ENCODE results near the gene ABI1.

DNA sequence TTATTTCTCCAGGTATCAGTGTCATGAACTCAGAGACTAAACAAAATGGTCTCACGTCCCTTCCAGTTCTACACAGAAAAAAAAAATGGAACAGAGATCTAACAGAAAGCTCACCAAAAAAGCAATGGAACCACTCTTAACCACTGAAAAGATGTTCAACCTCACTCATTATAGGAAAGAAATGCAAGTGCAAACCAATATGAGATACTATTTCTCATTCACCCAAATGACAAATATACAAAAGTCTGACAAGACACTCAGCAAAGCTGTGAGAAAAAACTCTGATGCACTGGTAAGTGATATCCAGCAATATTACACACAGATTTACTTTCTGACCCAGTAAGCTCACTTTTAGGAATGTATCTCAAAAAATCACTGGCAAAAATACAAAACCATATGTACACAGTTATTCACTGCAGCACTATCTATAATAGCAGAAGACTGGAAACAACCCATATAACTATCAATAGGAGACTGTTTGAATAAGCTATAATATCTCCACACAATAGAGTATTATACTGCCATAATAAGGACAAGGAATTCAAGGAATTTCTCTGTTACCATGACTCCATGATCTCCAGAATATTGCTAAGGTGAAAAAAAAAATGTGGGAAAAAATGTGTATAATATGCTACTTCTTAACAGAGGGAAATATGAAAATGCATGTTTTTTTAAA lies 36.6 kb downstream of the ABI1 start:
- TF ChIP-seq, protein P1, sequence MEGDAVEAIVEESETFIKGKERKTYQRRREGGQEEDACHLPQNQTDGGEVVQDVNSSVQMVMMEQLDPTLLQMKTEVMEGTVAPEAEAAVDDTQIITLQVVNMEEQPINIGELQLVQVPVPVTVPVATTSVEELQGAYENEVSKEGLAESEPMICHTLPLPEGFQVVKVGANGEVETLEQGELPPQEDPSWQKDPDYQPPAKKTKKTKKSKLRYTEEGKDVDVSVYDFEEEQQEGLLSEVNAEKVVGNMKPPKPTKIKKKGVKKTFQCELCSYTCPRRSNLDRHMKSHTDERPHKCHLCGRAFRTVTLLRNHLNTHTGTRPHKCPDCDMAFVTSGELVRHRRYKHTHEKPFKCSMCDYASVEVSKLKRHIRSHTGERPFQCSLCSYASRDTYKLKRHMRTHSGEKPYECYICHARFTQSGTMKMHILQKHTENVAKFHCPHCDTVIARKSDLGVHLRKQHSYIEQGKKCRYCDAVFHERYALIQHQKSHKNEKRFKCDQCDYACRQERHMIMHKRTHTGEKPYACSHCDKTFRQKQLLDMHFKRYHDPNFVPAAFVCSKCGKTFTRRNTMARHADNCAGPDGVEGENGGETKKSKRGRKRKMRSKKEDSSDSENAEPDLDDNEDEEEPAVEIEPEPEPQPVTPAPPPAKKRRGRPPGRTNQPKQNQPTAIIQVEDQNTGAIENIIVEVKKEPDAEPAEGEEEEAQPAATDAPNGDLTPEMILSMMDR (IDR thresholded peaks at IDR 0.05; ENCODE audit: insufficient read depth, low read length) = no peak
- TF ChIP-seq, protein P2, sequence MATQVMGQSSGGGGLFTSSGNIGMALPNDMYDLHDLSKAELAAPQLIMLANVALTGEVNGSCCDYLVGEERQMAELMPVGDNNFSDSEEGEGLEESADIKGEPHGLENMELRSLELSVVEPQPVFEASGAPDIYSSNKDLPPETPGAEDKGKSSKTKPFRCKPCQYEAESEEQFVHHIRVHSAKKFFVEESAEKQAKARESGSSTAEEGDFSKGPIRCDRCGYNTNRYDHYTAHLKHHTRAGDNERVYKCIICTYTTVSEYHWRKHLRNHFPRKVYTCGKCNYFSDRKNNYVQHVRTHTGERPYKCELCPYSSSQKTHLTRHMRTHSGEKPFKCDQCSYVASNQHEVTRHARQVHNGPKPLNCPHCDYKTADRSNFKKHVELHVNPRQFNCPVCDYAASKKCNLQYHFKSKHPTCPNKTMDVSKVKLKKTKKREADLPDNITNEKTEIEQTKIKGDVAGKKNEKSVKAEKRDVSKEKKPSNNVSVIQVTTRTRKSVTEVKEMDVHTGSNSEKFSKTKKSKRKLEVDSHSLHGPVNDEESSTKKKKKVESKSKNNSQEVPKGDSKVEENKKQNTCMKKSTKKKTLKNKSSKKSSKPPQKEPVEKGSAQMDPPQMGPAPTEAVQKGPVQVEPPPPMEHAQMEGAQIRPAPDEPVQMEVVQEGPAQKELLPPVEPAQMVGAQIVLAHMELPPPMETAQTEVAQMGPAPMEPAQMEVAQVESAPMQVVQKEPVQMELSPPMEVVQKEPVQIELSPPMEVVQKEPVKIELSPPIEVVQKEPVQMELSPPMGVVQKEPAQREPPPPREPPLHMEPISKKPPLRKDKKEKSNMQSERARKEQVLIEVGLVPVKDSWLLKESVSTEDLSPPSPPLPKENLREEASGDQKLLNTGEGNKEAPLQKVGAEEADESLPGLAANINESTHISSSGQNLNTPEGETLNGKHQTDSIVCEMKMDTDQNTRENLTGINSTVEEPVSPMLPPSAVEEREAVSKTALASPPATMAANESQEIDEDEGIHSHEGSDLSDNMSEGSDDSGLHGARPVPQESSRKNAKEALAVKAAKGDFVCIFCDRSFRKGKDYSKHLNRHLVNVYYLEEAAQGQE (IDR thresholded peaks at IDR 0.05; ENCODE audit: insufficient replicate concordance, low read depth) = no peak
- no peak for TF ChIP-seq POLR2AphosphoS5 (IDR thresholded peaks at IDR 0.05; ENCODE audit: low read depth)
- TF ChIP-seq GABPA (IDR thresholded peaks at IDR 0.05; ENCODE audit: low read depth) = no peak
- no peak for TF ChIP-seq SPI1 (IDR thresholded peaks at IDR 0.05; ENCODE audit: borderline replicate concordance, low read depth)

Data from HL-60 (cell line).